ENCODE measurements around the gene CLECL1.

Gene CLECL1

DNA sequence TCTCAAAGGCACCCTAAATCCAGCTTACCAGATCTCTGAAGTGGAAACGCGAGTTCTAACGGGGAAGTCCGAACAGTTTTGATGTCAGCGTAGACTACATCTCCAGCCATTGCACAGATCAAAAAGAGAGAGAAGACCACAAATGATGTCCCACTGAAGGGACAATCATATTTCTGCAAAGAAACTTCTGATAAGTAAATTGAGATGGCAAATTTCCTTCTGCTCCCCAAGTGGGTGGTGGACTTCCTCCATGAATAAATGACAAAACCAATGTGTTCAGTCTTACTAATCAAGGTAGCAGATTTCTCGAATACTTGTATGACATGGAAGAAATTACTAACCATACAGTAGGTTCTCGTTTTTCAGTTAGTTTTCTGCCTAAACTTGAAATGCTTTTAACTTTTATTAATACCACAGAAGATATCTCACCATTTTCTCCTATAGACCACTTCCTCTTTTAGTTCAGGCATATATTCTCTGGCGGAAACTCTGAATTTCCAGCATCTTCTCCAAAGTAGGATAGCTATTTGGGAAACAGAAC lies at the start of gene CLECL1:
CLECL1 (minus strand) TSS at position 177 of the 541 bp plus-strand sequence.
- DNase-seq (ENCODE audit: low read depth in 4 of 4, low spot score in 1 of 4), result no peak

DNA sequence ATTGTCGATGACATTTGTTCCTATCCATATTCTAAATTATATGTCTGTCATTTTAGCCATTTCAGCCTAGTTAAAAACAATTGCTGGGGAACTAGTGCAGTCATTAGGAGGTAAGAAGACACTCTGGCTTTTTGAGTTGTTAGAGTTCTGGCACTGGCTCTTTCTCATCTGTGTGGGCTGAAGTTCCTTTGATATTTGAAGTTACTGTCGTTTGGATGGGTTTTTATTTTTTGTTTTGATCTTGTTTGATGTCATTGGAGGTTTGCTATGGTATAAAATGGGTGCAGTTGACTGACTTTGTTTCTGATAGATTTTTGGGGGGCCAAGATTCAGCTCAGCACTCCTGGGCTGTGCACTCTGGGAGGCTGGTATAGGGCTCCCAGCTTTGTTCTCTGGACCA lies 48.5 kb upstream of the CLECL1 start:
- DNase-seq (ENCODE audit: low read depth in 4 of 4, low spot score in 1 of 4), result no peak

GRCh38 chr12:9779209-9779608 lies 46.3 kb upstream of the CLECL1 start:
- DNase-seq (ENCODE audit: low read depth in 4 of 4, low spot score in 1 of 4), result no peak

DNA sequence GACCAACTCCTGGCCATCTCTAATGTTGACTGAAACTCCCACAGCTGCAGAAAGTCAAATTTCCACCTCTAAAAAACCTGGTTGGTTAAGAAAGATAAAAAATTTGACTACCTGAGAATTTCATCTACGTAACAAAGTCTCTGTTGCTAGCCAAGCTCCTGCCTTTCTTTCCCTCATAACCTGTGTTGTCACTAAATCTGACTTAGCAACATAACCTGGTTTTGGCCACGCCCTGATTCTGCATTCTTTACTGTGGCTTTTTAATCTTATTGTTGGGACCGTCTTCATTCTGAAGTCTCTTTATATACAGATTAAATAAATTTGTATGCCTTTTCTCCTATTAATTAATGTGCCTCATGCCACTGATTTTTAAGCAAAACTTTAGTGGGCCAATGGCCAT lies 43.9 kb upstream of the CLECL1 start:
- DNase-seq (ENCODE audit: low read depth in 4 of 4, low spot score in 1 of 4), result no peak

GRCh38 chr12:9773216-9773877 lies 40.5 kb upstream of the CLECL1 start:
- DNase-seq (ENCODE audit: low read depth in 4 of 4, low spot score in 1 of 4), result no peak

- DNase-seq (ENCODE audit: low read depth in 4 of 4, low spot score in 1 of 4), result no peak
These were observed 30.1 kb upstream of the CLECL1 start for GRCh38 chr12:9763025-9763424.

DNA sequence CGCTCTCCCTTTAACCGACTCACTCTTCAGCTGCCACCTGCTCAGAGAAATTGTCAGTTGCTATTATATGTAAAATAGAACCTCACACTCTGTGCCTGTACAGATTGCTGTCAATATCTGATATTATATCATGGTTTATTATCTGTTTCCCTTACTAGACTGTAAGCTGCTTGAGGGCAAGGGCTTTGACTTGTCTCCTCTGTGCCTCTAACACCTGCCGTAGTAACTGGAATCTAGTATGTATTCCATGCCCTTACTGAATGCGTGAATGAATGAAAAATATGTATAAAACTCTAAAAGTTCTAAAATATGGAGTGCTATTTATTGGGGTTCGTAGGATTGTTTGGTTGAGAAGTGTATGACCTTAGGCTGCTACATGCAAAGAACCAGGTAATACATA lies 29.5 kb upstream of the CLECL1 start:
- no peak for DNase-seq (ENCODE audit: low read depth in 4 of 4, low spot score in 1 of 4)

GRCh38 chr12:9761419-9761781 lies 28.5 kb upstream of the CLECL1 start:
- DNase-seq (ENCODE audit: low read depth in 4 of 4, low spot score in 1 of 4), result no peak

DNA sequence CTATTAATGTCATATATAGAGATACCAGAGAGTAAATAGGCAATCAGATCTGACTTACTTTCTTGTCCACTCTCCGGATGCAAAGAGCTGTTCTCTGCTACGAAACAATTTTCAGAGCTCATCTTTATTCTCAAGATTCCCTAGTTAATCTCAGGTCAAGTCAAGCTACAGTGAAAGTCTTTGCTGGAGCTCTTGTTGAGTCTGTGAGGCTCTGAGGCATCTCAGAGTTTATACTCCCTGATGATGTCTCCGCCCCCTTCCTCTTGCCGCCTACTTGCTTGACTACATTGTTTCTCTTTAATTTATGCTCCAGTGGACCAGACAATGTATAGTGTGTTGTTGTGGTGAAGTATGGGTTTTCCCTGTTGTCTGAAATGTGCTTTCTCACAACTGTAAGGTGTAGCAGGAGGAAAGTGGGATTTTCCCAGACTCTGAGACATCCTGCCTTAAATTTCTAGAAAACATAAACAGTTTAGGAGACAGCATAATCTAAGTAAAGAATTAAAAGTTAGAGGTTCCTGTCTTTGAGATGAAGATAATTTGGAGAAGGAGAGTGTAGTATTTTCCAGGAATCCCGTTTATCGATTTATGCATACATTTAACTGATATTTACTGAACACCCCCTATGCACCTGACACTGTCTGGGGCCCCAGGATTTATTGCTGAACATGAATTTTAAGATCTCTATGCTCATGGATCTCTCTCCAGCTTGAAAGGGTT lies 28.0 kb upstream of the CLECL1 start, which contains the start of gene CD69:
CD69 (minus strand) TSS at position 203 of the 720 bp plus-strand sequence; CDS start at position 122, 81 bp downstream.
- peak; percentile 56 to 73 (median 66) for DNase-seq (ENCODE audit: low read depth in 4 of 4, low spot score in 1 of 4)

- DNase-seq (ENCODE audit: low read depth in 4 of 4, low spot score in 1 of 4), result no peak
These were observed 27.2 kb upstream of the CLECL1 start for GRCh38 chr12:9760120-9760519.

GRCh38 chr12:9759694-9760093 lies 26.8 kb upstream of the CLECL1 start:
- DNase-seq (ENCODE audit: low read depth in 4 of 4, low spot score in 1 of 4), result no peak

DNA sequence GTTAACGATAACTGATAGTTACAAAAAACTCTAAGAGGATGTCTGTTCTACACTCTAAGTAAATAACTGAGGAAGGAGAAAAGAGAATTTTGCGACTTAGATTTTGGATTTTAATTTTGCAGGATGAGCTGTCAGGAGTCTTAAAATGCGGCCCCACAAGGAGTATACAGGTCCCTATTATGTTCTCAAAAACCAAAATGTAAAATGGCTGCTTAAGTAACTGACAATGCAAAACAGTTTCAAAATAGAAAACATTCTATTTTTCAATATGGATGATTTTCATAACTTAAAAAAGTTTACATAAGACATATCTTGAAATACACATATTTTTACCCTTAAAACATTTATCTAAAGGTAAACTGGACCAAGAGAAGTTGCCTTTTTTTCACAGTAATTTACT lies 25.2 kb upstream of the CLECL1 start:
- no peak for DNase-seq (ENCODE audit: low read depth in 4 of 4, low spot score in 1 of 4)

- DNase-seq (ENCODE audit: low read depth in 4 of 4, low spot score in 1 of 4), result no peak
These were observed 24.6 kb upstream of the CLECL1 start for GRCh38 chr12:9757433-9758025.

GRCh38 chr12:9756706-9757105 lies 23.8 kb upstream of the CLECL1 start:
- DNase-seq (ENCODE audit: low read depth in 4 of 4, low spot score in 1 of 4), result no peak

- no peak for DNase-seq (ENCODE audit: low read depth in 4 of 4, low spot score in 1 of 4)
These were observed 23.3 kb upstream of the CLECL1 start for GRCh38 chr12:9756170-9756569.

DNA sequence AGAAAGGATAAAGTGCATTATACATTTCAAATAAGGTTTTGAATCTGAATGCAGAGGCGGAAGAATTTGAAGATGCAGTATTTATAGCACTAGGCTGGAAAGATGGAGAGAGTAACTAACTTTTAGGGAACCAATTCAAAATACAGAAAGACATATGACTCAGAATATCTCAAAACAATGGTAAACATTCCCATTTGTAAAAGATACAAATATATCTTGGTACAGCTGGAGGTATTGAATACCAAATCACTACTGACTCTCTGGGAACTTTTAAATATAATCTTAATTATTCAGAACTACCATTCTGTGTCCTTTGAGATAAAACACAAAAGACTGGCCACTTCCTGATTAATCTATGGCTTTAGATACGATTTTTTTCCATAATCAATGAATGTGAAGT lies 22.7 kb upstream of the CLECL1 start:
- no peak for DNase-seq (ENCODE audit: low read depth in 4 of 4, low spot score in 1 of 4)

DNA sequence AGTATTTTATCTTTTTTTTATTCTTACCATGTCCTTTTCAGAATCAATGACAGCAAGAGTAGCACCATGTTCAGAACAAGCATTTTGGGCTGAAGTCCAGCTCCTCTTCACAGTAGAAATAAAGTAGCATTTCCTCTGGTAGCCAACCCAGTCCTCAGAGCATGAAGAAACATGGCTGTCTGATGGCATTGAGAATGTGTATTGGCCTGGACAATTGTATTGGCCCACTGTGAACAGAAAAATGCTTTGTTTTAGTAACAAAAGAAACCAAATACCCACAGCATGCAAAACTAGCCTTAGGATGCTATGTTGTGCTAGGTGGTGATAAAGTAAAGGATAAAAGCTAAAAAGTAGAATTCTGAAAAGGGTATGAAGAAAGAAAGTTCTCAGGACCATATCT lies 22.1 kb upstream of the CLECL1 start:
- DNase-seq (ENCODE audit: low read depth in 4 of 4, low spot score in 1 of 4), result no peak

DNA sequence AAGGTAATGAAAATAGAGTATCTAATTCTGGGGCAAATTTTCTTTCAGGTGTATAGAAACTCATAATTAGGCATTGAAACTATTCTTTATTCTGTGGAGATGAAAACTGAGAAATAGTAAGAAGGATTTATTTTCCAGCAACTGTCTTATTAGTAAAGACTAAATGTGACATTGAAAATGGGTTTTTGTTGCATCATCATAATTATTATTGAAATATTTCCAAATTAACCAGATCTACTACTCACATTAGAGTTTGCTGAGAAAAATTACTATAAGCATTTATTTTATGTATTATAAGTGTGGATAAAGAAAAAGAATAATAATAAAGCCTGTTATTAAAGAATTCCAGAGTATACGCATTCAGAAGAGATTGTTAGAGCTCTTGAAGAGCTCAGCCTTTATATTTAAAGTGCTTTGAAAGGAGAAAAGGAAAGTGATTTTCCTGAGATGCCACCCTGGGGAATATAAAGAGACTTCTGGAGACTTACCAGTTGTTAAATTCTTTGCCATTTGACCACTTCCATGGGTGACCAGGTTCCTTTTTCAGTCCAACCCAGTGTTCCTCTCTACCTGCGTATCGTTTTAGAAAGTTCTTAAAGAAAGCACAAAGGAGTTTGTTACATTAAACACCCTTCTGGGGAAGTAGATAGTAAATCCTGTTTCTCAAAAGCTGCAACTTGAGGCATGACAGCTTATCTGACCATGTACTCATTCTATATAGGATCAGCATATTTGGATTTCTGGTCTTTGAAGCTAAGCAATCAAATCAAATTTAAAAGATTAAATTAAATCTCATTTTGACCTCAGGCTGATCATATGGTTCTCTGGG lies 21.4 kb upstream of the CLECL1 start:
- DNase-seq (ENCODE audit: low read depth in 4 of 4, low spot score in 1 of 4), result no peak

DNA sequence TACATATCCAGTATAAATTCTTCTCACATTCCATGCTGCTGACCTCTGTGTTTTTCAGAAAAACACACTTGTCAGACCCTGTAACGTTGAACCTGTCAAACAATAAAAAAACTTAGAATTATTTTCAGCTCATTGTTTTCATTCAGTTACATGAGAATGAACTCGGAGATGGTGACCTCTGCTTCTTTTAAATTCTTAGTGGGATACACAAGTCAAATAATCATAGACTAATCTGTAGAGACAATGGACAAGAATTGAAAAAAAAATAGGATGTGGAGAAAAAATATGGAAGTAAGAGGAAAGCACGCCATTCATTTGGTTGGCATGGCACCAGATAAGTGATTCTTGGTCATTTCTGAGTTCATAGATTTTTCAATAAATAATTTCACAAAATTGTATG lies 20.6 kb upstream of the CLECL1 start:
- DNase-seq (ENCODE audit: low read depth in 4 of 4, low spot score in 1 of 4), result no peak

DNA sequence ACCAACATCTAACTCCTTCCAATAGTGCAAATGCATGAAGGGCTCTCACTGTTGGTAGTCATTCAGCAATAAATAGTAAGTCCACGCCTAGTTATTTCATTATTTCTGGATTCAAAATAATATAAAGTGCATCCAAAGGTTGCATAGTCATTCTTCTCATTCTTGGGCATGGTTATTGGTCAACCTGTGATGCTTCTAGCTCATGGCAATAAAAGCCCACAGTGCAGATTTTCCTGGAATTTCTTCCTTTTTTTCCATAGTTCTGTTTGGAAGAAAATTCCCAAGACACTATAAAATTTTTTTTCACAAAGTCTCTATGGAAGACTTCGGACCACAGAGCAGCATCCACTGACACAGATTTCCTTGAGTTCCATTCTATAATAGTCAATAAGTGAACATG lies 20.2 kb upstream of the CLECL1 start:
- DNase-seq (ENCODE audit: low read depth in 4 of 4, low spot score in 1 of 4), result no peak

Data from stimulated activated CD4-positive, alpha-beta T cell treated with anti-CD3 and anti-CD28 coated beads, Interleukin-1b, Interleukin-23, amount 100 ng/mL, for 24 hours (primary cell).